Measurements from ENCODE around the gene WBP2NL. TPM values are rescaled to one million over a fixed set of nuclear protein-coding genes. Genes with fewer than 3 reads are reported as not detected.
"Not testable (repeated sequence)": the region's sequence is repeated elsewhere in the genome, so short reads cannot be mapped to it uniquely, and the experiment has no call there.

WBP2NL gene
- 1 to 10 TPM; 1.6 to 1.8 TPM for total RNA-seq
- polyA plus RNA-seq (ENCODE audit: insufficient read length in 6 of 6), result 1 to 10 TPM; 2.5 to 5.2 (median 3.3) TPM
- long read RNA-seq, donor 1, partial matches to known transcripts, result 20 of 21 reads
- long read RNA-seq, donor 1, other reads (novel, unspliced or antisense), result 0 of 21 reads
- long read RNA-seq, donor 2, partial matches to known transcripts, result 8 of 8 reads
- long read RNA-seq, donor 2, other reads (novel, unspliced or antisense), result 0 of 8 reads
- long read RNA-seq, donor 3, partial matches to known transcripts, result 10 of 10 reads
- long read RNA-seq, donor 3, other reads (novel, unspliced or antisense), result 0 of 10 reads
- long read RNA-seq, donor 4, partial matches to known transcripts, result 0 of 1 reads
- long read RNA-seq, donor 4, other reads (novel, unspliced or antisense), result 1 of 1 reads
- long read RNA-seq, donor 5, partial matches to known transcripts, result 44 of 44 reads
- long read RNA-seq, donor 5, other reads (novel, unspliced or antisense), result 0 of 44 reads
- long read RNA-seq, donor 6, partial matches to known transcripts, result 14 of 20 reads
- long read RNA-seq, donor 6, other reads (novel, unspliced or antisense), result 5 of 20 reads
- long read RNA-seq, donor 7, result 0 reads
- long read RNA-seq, donor 8, partial matches to known transcripts, result 13 of 23 reads
- long read RNA-seq, donor 8, other reads (novel, unspliced or antisense), result 10 of 23 reads
- long read RNA-seq, donor 9, result 0 reads
- long read RNA-seq, donor 10, result 0 reads
- long read RNA-seq, donor 11, partial matches to known transcripts, result 0 of 1 reads
- long read RNA-seq, donor 11, other reads (novel, unspliced or antisense), result 0 of 1 reads
- long read RNA-seq, donor 12, result 0 reads

- no peak for TF ChIP-seq CTCF (IDR thresholded peaks at IDR 0.05)
- Histone ChIP-seq H3K4me3 (peak within 1 kb of the TSS; percentile 54 to 59), H3K36me3 (peaks cover 0 to 7% of the 10 kb centered on the region in 2 donors), H3K27me3 (no peaks in the 10 kb centered on the region), H3K27ac (peak within 1 kb of the TSS in 1 of 2 donors; percentile 60), H3K4me1 (peaks cover 0 to 8% of the 10 kb centered on the region in 2 donors), H3K9me3 (no peaks in the 10 kb centered on the region)
- intact Hi-C loops (cut with DNase I), result no loop called here
- DNase-seq (peak; percentile 49 to 95 (median 82)), ATAC-seq (peak; percentile 98)
Measured at GRCh38 chr22:41998361-41999261, at the start of gene WBP2NL. WBP2NL (plus strand) TSS chr22:41998788; CDS start chr22:41998819, 31 bp downstream.

- H3K36me3 ChIP-seq, H3K4me3 ChIP-seq, DNase-seq, H3K9me3 ChIP-seq, H3K27ac ChIP-seq, H3K27me3 ChIP-seq, ATAC-seq: not testable (repeated sequence)
- intact Hi-C loops (cut with DNase I), result loop anchor here in 1 of 2 donors (10.0 kb wide), 1 partner anchor 124 kb away; no protein-coding TSS in a partner anchor
- H3K4me1 ChIP-seq, result peaks cover 0 to 17% of the 10 kb centered on the region in 2 donors
Measured at GRCh38 chr22:41948928-41949296, 49.7 kb upstream of the WBP2NL start.

- Histone ChIP-seq H3K27ac (no peak overlapping the region), H3K9me3 (no peaks in the 10 kb centered on the region), H3K4me3 (no peak overlapping the region), H3K36me3 (no peaks in the 10 kb centered on the region), H3K4me1 (peaks cover 0 to 17% of the 10 kb centered on the region in 2 donors), H3K27me3 (no peaks in the 10 kb centered on the region)
- DNase-seq (no peak), ATAC-seq (no peak)
- intact Hi-C loops (cut with DNase I), result loop anchor here in 1 of 2 donors (10.0 kb wide), 1 partner anchor 125 kb away; no protein-coding TSS in a partner anchor
- no peak for TF ChIP-seq CTCF (IDR thresholded peaks at IDR 0.05)
Measured at GRCh38 chr22:41949297-41949965, 49.2 kb upstream of the WBP2NL start.

- peaks cover 0 to 4% of the 10 kb centered on the region in 2 donors for H3K4me1 ChIP-seq
- H3K27me3 ChIP-seq, result no peaks in the 10 kb centered on the region
- no peak within 1 kb of the TSS for H3K27ac ChIP-seq
- no peaks in the 10 kb centered on the region for H3K36me3 ChIP-seq
- no peak for ATAC-seq
- TF ChIP-seq CTCF (IDR thresholded peaks at IDR 0.05), result no peak
- H3K9me3 ChIP-seq, result no peaks in the 10 kb centered on the region
- no peak within 1 kb of the TSS for H3K4me3 ChIP-seq
- no peak for DNase-seq
- intact Hi-C loops (cut with DNase I), result no loop called here
Measured at GRCh38 chr22:41951898-41952474, 46.6 kb upstream of the WBP2NL start, which contains the start of gene SMIM45. SMIM45 (plus strand) TSS chr22:41952150.

Measured in left lung (tissue), 14 donors.